ENCODE data around the gene PLXNB2.
"Not testable (repeated sequence)": the region's sequence is repeated elsewhere in the genome, so short reads cannot be mapped to it uniquely, and the experiment has no call there.

Gene PLXNB2

GRCh38 chr22:50280708-50281383, 26.6 kb downstream of the PLXNB2 start:
- no peak for DNase-seq (ENCODE audit: low read depth in 2 of 2)

- DNase-seq (ENCODE audit: low read depth in 2 of 2) = no peak
These were observed 27.3 kb downstream of the PLXNB2 start for GRCh38 chr22:50280022-50280707.

- DNase-seq (ENCODE audit: low read depth in 2 of 2) = no peak
These were observed 28.4 kb downstream of the PLXNB2 start for GRCh38 chr22:50278956-50279619.

- no peak for DNase-seq (ENCODE audit: low read depth in 2 of 2)
These were observed 29.0 kb downstream of the PLXNB2 start for GRCh38 chr22:50278461-50278860.

DNA sequence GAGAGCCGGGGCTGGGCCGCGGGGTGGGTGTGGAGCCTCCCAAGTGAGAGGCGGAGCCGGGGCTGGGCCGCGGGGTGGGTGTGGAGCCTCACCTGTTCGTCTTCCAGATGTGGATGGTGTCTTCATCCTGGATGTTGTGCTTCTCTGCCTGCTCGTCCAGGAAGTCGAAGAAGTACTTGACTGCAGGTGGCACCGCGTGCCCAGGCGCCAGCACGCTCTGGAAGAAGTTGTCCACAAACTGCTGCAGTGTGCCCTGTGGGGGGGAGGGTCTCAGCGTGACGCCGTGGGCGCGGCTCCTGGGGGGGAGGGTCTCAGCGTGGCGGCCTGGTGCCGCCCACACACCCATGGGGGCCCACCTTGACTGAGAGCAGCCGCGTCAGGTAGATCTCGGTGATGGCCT, 29.7 kb downstream of the PLXNB2 start:
- DNase-seq (ENCODE audit: low read depth in 2 of 2) = no peak

DNA sequence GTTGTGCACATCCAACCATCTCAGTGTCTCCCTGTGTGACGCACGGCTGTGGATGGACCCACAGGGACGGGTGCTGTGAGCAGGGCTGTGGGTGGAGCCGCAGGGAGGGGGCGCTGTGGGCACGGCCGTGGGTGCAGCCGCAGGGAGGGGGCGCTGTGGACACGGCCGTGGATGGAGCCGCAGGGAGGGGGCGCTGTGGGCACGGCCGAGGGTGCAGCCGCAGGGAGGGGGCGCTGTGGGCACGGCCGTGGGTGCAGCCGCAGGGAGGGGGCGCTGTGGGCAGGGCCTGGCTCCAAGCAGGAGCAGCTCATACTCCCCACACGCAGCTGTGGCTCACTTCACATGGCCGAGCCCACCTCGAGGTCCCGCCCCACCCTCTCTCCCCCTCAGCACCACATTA, 31.3 kb downstream of the PLXNB2 start:
- DNase-seq (ENCODE audit: low read depth in 2 of 2) = peak in 1 of 2 donors; percentile 43

DNA sequence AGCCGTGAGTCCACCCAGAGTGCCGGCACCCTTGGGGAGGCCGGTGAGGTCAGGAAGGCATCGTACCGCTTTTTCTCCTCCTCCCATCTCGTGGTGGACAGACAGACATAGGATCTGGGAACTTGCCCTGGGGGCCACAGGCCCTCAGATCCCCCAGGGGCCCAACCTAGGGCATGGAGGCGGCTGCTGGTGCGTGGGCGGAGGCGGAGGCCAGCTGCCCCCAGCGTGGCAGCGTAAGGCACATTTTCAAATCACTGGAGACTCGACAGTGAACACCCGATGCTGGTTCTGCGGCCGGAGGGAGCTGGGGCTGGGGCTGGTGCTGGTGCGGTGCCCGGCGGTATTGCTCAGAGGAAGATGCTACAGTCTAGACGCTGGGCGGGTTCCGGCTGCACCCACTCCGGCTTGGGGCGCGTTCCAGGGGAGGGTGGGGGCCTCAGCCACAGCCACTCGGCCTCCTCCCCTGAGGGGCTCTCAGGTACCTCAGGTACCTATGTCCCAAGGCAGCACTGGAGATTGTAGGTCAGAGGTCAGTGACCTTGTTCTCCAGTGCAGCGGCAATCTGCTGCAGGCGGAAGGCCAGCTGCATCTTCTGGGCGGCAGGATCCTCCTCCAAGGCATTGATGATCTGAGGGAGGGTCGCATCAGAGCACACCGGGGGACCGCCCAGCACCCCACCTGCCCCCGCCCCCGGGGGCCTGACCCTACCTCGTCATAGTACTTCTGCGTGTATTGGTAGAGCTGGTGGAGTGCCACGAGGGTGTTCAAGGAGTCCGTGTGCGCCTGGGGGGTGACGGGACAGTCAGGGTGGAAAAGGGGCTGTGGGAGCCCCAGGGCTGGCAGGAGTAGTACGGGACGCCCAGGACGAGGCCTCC, 32.0 kb downstream of the PLXNB2 start:
- no peak for DNase-seq (ENCODE audit: low read depth in 2 of 2)

- DNase-seq (ENCODE audit: low read depth in 2 of 2) = no peak
These were observed 32.7 kb downstream of the PLXNB2 start for GRCh38 chr22:50274771-50275170.

DNA sequence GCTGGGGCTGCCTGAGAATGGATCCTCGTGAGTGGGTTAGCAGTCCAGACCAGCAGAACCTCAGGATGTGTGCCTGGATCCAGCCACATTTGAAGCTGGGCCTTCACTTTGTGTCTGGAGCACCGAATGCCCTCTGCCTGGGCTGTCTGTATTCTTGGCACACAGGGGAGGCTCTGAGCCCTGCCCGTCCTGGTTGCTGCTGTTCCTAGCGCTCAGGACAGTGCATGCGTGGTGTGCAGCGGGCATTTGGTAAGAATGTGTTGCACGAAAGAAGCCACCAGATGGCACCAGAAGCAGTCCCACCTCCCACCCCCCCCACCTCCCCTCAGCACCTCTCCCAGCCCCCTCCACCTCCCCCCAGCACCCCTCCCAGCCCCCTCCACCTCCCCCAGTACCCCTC, 33.1 kb downstream of the PLXNB2 start:
- no peak for DNase-seq (ENCODE audit: low read depth in 2 of 2)

- DNase-seq (ENCODE audit: low read depth in 2 of 2) = not testable (repeated sequence)
These were observed 33.7 kb downstream of the PLXNB2 start for GRCh38 chr22:50273781-50274180.

GRCh38 chr22:50273352-50273751, 34.1 kb downstream of the PLXNB2 start:
- not testable (repeated sequence) for DNase-seq (ENCODE audit: low read depth in 2 of 2)

- no peak for DNase-seq (ENCODE audit: low read depth in 2 of 2)
These were observed 35.2 kb downstream of the PLXNB2 start for GRCh38 chr22:50272044-50272802.

DNA sequence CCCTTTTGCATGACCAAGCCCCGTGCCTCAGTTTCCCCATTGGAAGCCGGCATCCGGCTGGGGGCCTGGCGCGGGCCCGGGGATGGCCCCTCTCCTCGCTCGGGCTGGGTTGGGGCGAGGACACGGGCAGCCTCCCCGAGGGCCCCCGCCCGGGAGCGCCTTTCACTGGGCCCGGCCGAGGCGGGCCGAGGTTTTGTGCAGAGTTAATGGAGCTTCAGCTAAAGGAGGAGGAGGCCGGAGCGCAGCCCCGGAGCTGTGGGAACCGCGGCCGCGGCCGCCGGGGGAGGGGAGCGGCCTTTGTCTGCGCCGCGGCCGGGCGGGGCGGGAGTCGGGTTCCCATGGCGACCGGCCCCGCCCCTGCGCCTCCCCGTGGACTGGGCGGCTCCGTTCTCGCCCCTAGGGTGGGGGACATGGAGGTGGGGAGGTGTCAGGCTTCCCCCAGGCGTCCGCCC, 35.9 kb downstream of the PLXNB2 start:
- peak in 1 of 2 donors; percentile 32 for DNase-seq (ENCODE audit: low read depth in 2 of 2)

DNA sequence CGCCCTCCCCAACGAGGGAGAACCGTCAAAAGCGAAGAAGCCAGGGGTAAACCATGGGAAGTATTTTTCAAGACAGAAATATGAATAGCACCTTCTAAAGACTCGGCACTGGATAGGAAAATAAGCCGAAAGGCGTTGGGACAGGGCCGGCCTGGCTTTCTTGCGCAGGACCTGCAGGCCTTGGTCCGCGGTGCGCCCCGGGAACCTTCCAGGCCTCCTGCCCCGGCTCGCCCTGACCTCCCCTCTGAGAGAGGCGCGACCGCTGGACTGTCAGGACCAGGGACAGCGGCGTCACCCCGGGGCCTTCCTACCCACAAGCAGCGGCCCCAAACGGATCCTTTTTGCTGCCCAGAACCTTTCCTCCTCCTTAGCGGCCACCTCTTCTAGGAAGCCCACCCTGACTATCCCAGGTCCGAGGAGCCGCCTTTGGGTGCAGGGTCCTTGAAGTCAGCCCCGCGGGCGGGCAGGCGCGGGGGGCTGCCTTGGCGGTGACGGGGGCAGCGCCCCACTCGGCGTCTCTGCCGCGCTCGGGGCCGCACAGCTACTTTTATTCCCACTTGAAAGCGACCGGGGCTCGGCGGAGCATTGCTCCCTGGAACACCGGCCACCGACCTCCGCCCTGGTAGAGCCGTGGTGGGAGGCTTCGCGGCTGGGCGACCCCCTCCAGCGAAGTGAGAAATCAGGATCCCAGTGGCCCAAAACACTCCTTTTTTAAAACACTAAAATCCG, 36.6 kb downstream of the PLXNB2 start:
- DNase-seq (ENCODE audit: low read depth in 2 of 2) = peak in 1 of 2 donors; percentile 39

GRCh38 chr22:50269970-50270665, 37.3 kb downstream of the PLXNB2 start, which contains the start of gene MAPK11:
Gene MAPK11 (minus strand): TSS chr22:50270380. CDS start chr22:50270292, 88 bp downstream.
- peak; percentile 51 to 63 for DNase-seq (ENCODE audit: low read depth in 2 of 2)

- no peak for DNase-seq (ENCODE audit: low read depth in 2 of 2)
These were observed 37.9 kb downstream of the PLXNB2 start for GRCh38 chr22:50269573-50269969.

GRCh38 chr22:50268655-50269113, 38.8 kb downstream of the PLXNB2 start:
- no peak for DNase-seq (ENCODE audit: low read depth in 2 of 2)

- no peak for DNase-seq (ENCODE audit: low read depth in 2 of 2)
These were observed 39.7 kb downstream of the PLXNB2 start for GRCh38 chr22:50267591-50268390.

DNA sequence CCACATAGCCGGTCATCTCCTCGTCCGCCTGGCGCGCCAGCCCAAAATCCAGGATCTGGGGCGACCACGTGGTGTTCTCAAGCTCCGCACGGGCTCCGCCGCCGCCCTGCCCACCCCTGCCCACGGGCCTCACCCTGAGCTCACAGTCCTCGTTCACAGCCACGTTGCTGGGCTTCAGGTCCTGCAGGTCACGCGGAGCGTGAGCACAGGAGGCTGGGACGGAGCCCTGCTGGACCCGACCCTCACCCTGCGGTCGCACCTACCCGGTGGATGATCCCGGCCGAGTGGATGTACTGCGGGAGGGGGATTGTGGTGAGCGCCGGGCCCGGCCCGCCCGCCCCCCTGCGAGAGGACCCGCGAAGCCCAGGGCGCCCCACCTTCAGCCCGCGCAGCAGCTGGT, 40.5 kb downstream of the PLXNB2 start:
- DNase-seq (ENCODE audit: low read depth in 2 of 2) = no peak

Measured in stimulated activated CD8-positive, alpha-beta memory T cell treated with anti-CD3 and anti-CD28 coated beads, Interleukin-15, amount 100 ng/mL, for 48 hours (primary cell).